GM21367 (cell line): ENCODE results near the gene KIF22.
A peak's percentile ranks its signal among the peaks of the same experiment; 100 is the strongest.
"Not testable (repeated sequence)": the region's sequence is repeated elsewhere in the genome, so short reads cannot be mapped to it uniquely, and the experiment has no call there.

Experiments
- ATAC-seq: cut with Tn5 transposase; IDR thresholded peaks from one replicate; pipeline ENCODE4 v1.9.1; 2021; ENCODE audit not compliant: unreplicated experiment

KIF22 gene

DNA sequence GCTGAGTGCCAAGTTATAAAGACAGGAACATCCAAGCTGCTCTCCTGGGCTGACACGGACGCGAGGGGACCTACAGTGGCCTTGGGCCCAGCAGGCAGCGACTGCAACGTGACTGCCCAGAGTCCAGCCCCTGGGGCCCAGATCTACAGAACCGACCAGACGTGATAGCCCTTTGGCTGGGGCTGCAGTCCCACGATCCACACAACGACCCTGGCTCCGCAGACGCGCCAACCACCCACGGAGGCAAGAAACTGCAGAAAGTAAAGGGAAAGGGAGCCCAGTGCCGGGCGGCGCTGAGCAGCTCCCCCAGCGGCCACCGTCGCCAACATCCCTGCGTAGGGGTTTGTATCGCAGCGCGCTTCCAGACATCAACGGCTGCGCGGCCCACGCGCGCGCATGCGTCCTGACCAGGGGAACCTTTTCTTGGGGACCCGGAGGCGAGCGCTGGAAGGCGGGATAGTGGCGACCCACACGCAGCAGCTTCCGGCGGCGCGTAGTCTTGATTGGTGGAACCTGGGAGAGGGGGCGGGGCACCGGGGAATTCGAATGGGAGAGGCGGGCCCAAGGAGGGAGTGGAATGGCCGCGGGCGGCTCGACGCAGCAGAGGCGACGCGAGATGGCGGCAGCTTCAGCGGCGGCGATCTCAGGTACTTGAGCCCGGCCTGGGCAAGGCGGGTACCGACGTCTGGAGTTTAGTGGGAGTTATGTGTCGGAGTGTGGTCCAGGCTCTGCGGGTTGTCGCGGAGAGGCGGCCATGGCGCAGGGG lies at the start of gene KIF22:
Gene KIF22 (plus strand): TSS at position 569 of the 766 bp plus-strand sequence. CDS start 9 bp downstream, at position 578.
- peak; percentile 81 for ATAC-seq

DNA sequence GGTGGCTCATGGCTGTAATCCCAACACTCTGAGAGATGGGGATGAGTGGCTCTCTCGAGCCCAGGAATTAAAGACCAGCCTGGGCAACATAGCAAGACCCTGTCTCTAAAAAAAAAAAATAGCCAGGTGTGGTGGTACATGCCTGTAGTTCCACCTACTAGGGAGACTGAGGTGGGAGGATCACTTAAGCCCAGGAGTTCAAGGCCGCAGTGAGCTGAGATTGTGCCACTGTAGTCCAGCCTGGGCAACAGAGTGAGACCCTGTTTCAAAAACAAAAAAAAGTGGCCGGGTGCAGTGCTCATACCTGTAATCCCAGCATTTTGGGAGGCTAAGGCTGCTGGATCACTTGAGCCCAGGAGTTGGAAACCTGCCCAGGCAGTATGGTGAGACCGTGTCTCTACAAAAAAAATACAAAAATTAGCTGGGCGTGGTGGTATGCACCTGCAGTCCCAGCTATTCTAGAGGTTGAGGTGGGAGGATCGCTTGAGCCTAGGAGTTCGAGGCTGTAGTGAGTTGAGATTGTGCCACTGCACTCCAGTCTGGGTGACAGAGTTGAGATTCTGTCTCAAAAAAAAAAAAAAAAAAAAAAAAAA lies 47.8 kb upstream of the KIF22 start:
- ATAC-seq: no peak

GRCh38 chr16:29743475-29743826 lies 47.1 kb upstream of the KIF22 start:
- no peak for ATAC-seq

- no peak for ATAC-seq
Observed at GRCh38 chr16:29743827-29744531, 46.6 kb upstream of the KIF22 start.

DNA sequence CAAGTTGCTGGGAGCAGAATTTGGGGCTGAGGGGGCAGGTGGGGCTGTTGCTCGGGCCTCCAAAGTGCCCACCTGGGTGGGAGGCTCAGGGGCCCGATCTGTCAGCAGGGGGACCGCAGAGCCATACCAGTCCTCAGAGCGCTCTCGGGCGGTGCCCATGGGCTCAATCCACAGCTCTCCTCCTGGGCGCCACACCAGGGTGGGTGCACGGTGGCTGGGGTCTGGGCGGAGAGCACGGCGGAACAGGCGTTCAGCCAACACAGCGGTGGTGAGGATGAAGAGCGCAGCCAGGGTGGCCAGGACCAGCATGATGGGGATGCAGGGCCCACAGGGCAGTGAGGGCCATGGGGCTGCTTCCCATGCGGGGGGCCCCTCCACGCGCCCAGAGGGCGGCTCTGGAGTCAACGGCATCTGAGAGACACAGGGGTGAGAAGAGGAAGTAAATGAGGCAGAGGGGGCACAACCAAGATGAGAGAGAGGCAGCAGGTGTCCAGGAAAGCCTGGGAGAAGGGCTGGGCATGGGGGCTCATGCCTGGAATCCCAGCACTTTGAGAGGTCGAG lies 45.9 kb upstream of the KIF22 start:
- no peak for ATAC-seq

GRCh38 chr16:29745121-29745852 lies 45.3 kb upstream of the KIF22 start:
- peak; percentile 24 for ATAC-seq

- ATAC-seq: peak; percentile 71
Observed at GRCh38 chr16:29745853-29746345, 44.7 kb upstream of the KIF22 start, which contains the start of gene C16orf54. TSS of gene C16orf54 (minus strand) at chr16:29745990. CDS start at chr16:29744951, 1,039 bp downstream.

GRCh38 chr16:29746518-29746917 lies 44.0 kb upstream of the KIF22 start:
- not testable (repeated sequence) for ATAC-seq

GRCh38 chr16:29747947-29748759 lies 42.4 kb upstream of the KIF22 start:
- no peak for ATAC-seq

DNA sequence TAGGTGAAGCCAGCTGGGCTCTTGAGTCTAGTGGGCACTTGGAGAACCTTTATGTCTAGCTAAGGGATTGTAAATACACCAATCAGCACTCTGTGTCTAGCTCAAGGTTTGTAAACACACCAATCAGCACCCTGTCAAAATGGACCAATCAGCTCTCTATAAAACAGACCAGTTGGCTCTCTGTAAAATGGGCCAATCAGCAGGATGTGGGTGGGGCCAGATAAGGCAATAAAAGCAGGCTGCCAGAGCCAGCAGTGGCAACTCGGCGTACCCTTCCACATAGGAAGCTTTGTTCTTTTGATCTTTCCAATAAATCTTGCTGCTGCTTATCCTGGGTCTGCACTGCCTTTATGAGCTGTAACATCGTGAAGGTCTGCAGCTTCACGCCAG lies 41.8 kb upstream of the KIF22 start:
- not testable (repeated sequence) for ATAC-seq

DNA sequence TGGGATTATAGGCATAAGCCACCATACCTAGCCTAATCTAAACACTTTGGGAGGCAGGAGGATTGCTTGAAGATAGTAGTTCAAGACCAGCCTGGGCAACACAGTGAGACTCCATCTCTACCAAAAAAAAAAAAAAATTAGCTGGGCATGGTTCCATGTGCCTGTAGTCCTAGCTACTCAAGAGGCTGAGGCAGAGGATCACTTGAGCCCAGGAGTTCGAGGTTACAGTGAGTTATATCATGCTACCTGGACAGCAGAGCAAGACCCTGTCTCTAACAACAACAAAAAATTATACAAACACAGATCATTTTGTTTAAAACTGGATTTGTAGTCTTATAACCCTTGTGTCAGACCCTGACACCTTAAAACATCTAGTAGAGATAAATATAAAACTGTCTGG lies 37.0 kb upstream of the KIF22 start:
- ATAC-seq: no peak

- ATAC-seq: no peak
Observed at GRCh38 chr16:29756654-29757053, 33.9 kb upstream of the KIF22 start.

DNA sequence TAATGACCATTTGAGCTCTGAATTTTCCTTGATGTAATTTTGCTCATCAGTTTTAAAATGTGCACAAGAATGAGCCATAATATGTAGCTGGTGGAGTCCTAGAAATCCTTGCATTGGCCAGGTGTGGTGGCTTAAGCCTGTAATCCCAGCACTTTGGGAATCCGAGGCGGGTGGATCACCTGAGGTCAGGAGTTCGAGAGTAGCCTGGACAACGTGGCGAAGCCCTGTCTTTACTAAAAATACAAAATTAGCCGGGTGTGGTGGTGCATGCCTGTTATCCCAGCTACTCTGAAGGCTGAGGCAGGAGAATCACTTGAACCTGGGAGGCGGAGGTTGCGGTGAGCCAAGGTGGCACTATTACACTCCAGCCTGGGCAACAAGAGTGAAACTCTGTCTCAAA lies 33.5 kb upstream of the KIF22 start:
- ATAC-seq: not testable (repeated sequence)

GRCh38 chr16:29757950-29758466 lies 32.5 kb upstream of the KIF22 start:
- ATAC-seq: no peak

DNA sequence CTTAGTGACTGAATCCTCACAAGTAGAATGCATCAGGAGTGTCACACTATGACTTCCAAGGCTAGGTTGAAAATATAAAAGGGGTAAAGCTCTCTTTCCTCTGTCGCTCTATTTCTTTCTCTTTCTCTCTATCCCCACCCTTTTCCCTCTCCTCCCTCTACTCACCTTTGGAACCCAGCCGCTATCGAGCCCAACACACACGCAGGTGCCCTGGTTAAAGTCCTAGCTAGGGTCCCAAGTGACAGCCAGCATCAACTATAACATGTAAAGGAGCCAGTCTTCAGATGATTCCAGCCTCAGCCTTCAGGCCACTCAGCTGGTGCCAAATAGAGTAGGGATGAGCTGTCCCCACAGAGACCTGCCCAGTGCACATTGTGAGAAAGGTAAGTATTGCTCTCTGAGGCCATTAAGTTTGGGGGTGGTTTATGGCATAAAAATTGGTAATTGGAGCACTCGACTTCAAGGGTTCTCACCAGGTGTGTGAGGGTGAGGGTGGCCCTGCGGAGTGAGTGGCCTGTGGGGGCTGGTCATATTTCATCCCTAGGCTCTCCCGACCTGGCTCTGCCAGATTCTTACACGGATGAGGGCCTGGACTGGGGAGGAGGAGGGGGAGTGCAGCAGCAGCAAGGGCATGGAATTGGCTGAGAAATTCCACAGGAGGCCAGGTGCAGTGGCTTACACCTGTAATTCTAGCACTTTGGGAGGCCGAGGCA lies 29.8 kb upstream of the KIF22 start:
- ATAC-seq: no peak

DNA sequence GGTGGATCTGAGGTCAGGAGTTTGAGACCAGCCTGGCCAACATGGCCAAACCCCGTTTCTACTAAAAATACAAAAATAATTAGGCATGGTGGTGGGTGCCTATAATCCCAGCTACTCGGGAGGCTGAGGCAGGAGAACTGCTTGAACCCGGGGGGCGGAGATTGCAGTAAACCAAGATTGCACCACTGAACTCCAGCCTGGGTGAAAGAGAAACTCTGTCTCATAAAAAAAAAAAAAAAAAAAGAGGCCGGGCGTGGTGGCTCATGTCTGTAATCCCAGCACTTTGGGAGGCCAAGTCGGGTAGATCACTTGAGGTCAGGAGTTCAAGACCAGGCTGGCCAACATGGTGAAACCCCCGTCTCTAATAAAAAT lies 29.3 kb upstream of the KIF22 start:
- not testable (repeated sequence) for ATAC-seq

DNA sequence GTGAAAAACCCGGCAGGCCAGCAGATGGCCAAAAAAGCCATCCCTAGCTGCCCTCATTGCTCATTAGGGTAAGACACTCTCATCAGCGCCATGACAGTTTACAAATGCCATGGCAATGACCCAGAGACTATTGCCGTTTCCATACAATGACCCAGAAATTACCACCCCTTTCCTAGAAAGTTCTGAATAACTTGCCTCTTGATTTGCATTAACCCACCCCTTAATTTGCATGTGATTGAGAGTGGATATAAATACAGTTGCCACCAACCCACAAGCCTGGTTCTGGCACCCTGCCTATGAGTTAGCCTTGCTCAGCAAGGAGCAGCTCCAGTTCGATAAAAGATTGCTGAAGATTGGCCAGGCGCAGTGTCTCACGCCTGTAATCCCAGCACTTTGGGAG lies 28.7 kb upstream of the KIF22 start:
- no peak for ATAC-seq

- no peak for ATAC-seq
Observed at GRCh38 chr16:29763326-29763725, 27.2 kb upstream of the KIF22 start.
